Measurements from ENCODE around the gene FAM174C.

GRCh38 chr19:1234051-1234954 lies 41.0 kb upstream of the FAM174C start:
- TF ChIP-seq SP1 (IDR thresholded peaks at IDR 0.05; ENCODE audit: low read depth, low read length) (no peak), CTBP2 (IDR thresholded peaks at IDR 0.05; ENCODE audit: borderline replicate concordance, insufficient read depth, insufficient read length, low read length) (no peak), EZH2 (IDR thresholded peaks at IDR 0.05; ENCODE audit: low read depth, low read length, severe bottlenecking) (no peak), TAF1 (IDR thresholded peaks at IDR 0.05; ENCODE audit: low read depth, low read length) (no peak), CEBPB (IDR thresholded peaks at IDR 0.05; ENCODE audit: low read depth, low read length) (no peak), CBX8 (IDR thresholded peaks at IDR 0.05; ENCODE audit: borderline replicate concordance, low read depth, low read length) (no peak), BACH1 (IDR thresholded peaks at IDR 0.05; ENCODE audit: low read length) (no peak), POLR2A (IDR thresholded peaks at IDR 0.05; ENCODE audit: control extremely low read depth in 1 of 2, low read depth in 2 of 2, low read length in 2 of 2) (no peak)
- TF ChIP-seq, protein P1, sequence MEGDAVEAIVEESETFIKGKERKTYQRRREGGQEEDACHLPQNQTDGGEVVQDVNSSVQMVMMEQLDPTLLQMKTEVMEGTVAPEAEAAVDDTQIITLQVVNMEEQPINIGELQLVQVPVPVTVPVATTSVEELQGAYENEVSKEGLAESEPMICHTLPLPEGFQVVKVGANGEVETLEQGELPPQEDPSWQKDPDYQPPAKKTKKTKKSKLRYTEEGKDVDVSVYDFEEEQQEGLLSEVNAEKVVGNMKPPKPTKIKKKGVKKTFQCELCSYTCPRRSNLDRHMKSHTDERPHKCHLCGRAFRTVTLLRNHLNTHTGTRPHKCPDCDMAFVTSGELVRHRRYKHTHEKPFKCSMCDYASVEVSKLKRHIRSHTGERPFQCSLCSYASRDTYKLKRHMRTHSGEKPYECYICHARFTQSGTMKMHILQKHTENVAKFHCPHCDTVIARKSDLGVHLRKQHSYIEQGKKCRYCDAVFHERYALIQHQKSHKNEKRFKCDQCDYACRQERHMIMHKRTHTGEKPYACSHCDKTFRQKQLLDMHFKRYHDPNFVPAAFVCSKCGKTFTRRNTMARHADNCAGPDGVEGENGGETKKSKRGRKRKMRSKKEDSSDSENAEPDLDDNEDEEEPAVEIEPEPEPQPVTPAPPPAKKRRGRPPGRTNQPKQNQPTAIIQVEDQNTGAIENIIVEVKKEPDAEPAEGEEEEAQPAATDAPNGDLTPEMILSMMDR (IDR thresholded peaks at IDR 0.05; ENCODE audit: control extremely low read depth in 1 of 3, insufficient read depth in 1 of 3, low read depth in 1 of 3, low read length in 3 of 3): no peak

All from H1 (cell line).